Left hindlimb (tissue), 1 donor: ENCODE measurements around the gene SPATS2.
A peak's percentile ranks its signal among the peaks of the same experiment; 100 is the strongest.

Experiments
- DNase-seq: peaks from one replicate; pipeline ENCODE4 v3.0.0-alpha.2; 2018

SPATS2 gene

DNA sequence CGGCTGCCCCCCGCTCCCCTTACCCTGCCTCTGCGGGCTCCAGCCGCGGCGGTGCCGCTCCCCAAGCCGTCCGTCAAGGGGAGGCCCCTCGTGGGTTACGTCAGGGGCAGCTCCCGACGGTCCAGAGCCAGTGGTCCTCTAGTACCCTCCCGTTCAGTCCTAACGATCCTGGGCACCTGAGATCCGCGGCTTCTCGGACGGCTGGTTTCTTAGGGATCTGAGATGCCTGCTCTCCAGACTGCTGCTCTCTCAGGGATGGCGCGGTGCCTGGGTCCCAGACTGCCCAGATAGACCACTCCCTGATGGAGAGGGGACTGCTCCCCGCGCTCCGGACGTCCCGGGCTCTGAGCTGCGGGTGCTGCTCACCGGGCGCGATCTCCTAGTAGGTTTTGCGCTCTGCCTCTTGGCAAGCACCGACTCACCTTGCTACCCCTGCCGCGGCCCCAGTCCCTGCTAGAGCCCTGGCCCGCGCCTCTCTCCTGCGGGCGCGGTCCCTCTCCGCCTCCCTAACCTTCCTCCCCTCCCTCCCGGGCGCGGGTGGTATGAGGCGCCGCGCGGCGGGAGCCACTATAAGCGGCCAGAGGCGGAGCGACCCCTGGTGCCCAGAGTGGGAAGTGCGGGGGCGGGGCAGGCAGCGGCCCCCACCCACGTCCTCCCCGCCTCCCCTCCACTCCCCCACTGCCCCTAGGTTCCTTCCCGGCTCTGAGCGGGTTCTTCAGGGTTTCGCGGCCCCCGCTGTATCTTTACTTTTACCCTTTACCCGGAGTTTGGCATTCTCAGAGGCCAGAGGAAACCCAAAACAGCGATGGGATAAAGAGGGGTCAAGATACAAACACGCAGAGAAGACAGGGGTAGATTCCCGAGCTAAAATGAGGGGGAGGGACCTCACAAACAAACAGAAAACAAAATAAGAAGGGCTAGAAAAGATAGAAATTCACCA, 30.3 kb upstream of the SPATS2 start, which contains the start of gene C1QL4:
C1QL4 (minus strand) TSS at position 544 of the 940 bp plus-strand sequence. CDS start 711 bp downstream, outside the sequence.
- DNase-seq: peak; percentile 89

DNA sequence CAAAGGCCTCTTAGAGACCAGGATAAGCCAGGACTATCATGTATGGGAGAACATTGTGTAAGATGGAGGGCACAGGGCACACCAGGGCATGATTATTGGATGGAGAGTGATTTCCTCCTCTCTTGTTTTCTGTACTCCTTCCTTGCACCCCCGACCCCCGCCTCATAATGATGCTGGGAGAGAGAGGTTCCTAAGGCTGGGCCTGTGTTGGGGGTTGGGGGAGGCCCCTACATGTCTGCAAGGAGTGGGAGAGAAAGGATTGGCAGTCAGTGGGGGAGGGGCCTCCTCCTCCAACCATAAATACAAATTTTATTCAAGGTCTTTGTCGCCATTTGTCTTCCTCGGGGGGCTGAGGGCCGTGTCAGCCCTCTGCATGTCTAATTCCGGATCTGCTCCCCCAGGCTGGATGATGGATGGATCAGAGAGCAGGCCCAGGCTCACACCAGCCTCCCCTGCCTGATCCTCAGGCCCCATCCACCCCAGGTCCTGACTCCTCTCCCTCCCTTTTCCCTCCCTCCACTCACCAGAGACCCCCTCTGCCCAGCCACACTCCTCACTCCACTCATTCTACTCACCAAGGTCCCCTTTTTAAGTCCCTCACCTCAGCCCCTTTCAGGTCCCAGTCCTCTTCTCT, 28.3 kb upstream of the SPATS2 start:
- DNase-seq: no peak

DNA sequence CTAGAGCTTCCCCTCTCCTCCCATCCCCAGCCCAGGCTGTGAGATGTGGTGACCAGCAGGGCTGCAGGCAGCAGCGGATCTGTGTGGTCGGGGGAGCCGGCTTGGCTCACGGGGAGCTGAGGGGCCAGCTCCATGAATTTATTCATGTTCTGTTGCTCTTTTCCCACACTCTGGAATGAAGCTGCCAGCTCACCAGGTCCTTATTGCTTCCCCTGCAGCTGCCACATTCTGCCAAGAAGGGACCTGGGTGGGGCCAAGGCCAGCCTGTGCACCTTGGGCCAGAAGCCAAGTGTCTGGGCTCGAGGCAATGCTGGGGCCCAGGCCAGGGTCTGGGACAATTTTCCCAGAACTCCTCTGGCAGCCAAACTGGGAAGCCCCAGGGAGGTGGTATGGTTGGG, 27.8 kb upstream of the SPATS2 start:
- no peak for DNase-seq

DNA sequence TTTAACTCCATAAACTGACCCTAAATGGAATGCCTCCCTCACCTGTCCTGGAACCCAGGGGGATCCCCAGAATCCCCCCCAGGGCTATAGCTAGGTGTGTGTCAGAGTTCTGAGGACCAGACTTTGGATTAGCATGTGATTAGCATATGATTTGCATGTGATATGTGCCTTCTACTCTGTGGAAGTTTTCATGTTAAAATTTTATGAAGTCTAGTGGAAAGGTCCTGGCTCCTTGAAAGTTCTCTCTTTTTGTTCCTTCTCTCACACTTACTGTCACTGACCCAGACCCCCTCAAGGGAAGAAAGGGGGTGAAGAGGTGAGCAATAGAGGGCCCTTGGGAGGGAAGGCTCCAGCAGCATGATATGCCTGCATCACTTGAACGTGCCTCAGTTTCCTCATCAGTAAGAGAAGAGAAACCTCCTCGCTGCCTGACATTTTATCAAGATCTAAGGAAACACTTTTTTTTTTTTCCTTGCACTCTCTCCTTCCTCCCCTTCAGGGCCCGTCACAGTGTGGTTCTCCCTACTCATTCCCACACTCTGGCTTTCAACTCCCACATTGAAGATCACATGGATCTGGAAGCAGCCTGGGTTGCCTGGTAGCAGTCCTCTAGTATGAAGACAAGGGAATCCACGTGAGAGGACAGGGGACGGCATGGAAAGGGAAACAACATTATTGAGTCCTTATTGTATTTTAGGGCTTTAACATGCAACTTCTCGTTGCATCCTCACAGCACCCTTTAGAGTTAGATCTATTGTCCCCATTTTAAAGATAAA, 27.0 kb upstream of the SPATS2 start:
- no peak for DNase-seq

DNA sequence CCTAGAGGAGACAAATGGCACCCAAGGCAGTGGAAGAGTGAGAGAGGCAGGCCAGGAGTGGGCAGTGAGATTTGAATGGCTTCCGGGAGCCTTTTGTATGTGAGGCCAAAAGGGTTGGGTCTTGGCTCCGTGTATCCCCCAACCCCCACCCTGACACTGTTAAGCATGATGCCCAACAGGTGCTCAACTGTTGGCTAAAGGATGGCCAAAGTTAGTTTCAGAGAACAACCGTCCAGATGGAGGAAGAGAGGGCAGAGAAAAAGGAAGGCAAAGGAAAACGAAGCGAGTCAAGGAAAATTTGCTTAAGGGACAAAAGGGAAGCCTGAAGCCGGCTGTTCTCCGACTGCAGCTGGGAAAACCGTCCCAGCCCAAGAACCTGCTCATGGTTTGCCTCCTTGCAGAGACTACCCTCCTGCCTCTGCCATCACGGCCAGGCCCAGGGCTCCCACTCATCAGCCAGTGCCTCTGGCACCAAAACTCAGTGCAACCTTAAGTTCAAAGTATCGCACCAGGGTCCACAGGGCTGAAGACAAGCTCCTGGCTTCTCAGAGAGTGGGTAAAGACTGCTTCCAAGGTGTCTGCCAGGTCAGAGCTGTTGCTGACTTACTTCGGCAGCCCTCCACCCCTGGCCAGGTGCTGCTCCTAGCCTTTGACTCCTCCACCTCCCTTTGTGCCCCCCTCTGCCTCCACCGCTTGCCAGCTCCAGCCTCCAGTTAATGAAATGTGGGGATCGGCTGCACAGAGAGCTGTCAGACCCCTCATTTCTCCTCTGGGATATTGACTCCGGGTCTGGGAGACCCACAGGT, 26.1 kb upstream of the SPATS2 start:
- DNase-seq: no peak

DNA sequence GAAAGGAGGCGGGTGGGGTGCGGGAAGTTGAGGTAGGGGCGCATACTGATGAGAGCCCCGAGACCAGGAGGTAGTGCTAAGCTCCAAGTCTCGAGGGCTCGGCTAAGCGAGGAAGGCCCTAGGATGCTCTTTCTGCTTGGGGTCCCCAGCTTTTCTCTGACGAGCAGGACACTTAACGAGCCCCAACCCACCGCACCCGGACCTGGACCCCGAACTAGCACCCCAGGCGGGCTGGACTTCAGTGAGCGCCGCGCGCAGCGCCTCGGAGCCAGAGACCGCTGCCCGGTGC, 25.5 kb upstream of the SPATS2 start:
- DNase-seq: no peak

DNA sequence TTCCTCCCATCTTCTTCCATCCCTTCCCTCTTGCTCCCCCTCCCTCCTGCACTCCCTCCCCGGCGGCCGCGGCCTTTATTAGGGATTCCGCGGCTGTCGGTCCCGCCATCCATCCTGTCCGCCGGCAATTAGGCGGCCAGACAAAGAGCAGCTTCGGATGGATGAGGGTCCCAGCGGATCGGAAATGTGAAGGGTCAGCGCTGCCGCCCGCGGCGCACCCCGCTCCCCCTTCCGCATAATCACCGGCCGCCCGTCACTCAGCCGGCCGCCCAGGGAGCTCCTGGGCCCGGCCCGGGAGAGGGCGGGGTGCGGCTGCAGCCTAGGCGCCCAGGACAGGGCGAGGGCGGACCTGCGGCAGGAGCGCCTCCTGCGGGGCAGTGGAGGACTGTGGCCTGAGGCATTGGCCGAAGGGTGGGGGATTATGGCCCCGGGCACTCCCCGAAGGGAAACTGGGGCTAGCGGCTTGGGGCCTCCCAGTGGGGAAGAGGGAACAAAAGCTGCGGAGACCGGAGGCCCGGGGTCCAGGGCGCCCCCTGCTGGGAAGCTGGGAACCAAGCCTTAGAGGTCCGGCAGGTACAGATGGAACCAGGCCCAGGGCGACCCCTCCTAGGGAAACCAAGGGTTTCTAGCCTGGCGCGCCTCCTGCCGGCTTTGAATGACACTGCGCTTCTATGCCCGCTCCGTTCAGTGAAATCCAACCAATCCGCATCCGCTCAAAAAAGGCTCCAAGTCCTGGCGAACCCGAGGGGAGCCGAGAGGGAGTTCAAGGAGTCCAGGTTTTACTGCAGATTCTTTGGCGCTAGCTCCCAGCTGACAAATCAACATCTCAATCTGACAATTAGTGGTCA, 25.0 kb upstream of the SPATS2 start:
- DNase-seq: peak; percentile 79

DNA sequence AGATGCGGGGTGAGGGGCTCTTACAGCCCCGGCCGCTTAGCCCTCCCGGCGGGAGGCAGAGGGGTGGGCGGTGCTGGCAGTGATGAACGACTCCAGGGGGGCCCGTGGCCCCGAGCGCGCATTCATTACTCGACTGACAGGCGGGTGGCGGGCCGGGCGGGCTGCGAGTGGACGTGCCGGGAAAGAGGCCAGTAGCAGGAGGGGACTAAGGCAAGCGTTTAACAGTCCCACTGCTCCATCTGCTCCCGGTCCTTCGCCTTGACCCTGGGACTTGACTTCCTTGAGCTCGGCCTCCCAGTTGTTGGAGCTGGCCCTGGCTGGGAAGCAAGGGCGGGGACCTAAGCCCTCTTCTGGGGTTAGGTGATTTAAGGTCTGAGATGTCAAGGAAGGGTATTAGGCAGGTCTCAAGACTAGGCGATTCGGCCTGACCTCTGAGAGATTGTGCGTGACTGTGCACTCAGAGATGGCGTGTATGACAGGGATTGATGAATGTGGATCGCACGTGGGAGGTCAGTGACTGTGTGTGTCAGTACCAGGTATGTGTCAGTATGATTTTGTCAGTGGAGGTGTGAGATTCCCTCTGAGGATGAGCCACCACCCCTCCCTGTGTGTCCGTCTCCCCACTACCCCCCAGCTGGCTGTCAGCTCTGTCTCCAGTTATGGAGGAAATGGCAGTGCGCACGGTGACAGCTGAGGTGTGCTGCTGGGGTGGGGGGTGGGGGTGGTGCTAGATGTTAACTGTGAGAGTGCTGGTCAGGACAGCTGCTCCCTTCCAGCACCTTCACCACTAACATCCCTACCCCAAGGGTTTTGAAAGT, 24.1 kb upstream of the SPATS2 start:
- no peak for DNase-seq

DNA sequence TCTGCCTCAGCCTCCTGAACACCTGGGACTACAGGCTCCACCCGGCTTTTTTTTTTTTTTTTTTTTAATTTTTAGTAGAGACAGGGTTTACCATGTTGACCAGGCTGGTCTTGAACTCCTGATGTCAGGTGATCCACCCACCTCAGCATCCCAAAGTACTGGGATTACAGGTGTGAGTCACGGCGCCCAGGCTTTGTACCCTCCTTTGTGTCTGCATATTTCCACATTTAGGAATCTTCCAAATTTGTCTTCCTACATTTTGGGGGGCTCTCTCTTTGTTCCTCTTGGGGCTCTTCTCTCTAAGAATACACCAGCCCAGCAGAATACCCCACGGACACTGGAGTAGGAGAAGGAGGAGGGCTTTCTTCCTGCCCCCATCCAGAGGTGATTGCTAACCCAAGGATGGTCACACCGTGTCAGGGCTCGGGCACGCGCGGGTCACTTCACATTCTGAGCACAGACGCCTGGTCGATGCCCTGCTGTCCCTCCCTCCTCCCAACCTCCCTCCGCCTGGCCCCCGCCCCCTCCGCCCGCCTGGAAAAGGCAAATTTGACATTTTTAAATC, 22.7 kb upstream of the SPATS2 start:
- no peak for DNase-seq

DNA sequence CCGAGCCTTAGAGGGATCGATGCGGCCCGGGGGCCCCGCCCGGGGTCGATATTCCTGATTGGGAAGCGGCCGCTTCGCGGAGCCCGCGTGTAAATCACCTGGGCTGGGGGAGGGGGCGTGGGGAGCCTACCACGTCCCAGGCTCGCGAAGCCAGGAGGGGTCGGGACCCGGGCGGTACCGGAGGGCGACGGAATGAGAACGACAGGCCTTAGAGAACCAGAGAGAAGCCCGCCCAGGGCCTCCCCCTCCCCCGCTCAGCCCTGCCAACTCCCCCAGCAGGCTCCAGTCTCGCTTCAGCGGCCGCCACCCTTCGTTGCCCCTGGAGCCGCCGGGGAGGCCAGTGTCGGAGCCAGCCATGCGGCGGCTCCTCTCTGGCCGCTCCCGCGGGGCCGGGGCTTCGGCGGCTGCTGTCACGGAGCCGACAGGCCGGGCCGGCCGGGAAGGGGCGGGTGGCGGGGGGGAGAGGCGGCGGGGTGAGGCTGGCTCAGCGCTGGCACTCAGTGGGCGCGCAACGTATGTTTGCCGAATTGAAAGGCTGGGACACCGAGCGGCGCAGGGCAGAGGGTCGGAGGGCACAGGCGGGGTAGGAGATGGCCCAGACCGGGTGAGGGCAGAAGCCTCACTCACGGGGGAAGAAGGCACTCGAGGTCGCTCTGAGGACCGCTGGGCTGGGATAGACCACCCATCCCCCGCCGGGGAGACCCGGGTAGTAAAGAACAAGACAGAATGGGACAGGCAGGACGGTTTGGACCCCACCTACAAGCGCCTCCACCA, 22.0 kb upstream of the SPATS2 start:
- DNase-seq: no peak

DNA sequence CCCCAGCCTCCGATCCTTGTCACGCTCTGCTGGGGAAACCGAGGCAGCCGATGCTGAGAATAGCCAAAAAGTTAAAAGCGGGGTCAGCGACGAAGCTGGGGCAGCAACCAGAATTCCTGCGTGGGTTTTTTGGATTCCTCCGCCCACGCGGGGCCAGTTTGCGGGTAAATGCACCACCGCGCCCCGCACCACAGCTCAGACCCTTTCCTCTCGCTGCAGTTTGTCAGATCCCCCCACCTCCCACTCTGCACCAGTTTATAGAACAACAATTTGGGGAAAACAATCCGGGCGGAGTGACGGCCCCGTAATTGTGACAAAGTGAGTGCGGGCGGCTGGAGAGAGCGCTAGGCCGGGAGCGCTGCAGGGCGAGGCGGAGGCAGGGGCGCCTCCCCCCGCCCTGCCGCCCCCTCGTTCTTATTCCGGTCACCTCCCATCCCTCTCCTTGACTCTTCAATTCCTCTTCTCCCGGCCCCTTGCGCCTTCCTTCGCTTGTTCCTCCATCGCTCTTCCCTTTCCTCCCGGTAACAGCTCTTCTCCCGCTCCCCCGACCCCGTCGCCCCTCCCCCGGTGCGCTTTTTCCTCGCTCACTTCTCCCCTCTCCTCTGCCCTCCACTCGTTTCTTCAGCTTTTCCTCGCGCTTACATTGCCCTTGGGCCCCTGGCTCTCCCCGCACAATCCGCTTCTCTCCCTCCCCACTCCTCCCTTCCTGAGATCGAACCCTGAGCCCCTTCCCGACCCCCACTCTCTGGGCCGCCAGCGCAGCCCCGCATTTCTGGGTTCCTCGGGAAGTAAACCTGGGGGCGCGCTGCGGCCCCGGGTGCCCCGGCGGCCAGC, 21.2 kb upstream of the SPATS2 start:
- DNase-seq: no peak

DNA sequence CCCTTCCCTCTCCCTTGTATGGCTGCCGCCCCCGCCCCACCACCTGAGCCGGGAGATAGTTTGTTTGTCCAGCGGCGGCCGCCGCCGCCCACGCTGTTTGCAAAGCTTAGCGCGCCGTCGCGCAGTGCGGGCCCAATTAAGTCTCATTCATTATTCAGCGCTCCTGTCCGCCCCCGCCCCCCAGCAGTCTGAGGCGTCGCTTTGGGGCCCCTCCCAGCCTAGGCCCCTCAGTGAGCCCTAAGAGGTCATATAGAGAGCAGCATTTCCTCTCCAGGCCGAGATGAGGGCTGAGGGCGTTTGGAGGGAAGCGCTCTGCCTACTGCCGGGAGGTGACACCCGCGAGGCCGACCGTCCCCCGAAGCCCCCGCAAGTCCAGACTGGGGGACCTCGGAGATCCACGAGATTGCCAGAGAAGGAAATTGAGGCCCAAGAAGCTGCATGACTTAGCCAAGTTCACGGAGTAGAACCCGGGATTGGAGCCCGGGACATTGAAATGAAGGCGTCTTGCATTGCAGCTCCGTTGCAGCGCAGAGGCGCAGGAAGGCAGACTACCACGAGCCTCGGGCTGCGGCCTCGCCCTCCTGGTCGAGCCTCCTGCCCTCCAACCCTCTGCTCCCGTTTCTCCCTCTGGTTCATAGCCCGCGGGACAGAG, 20.5 kb upstream of the SPATS2 start, which contains the start of gene DNAJC22:
DNAJC22 (plus strand) TSS at position 230 of the 652 bp plus-strand sequence. CDS start 1,985 bp downstream, outside the sequence.
- no peak for DNase-seq

DNA sequence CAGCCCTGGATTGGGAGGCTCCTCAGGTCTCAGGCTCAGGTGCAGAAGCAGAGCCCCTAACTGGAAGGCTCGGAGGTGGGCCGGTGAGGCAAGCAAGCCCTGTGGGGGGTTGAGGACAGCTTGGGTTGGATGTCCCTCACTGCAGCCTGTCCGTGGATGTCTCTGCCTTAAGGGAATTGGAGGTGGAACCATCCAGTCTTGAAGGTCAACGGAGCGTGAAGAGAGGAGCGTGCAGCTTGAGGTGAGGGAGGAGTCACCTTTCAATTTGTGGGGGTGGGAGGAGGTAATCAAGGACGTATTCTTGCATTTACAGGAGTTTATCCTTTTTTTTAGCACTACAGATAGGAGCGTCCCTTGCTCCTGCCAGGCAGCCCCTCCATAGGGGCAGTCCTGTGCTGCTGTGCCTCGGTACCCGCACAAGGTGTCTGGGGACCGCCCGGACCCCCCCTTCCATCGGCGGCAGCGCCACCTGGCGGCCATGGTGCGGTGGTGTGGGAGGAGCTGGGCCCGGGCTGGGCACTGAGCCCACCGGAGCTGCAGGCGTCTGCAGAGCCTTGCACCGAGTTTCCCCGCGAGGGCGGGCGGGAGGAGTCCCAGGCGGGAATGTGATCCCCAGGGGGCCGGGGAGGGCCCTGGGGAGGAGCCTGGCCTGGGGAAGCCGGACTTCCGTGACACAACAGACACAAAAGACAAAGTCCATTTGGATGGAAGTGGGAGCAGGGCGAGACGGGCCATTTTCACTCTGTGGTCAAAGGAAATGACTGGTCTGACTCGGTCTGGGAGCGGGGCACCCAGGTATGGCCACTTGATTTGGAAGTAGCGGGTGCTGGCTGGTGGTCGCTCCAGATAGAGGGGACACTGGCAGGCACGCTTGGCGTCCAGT, 19.7 kb upstream of the SPATS2 start:
- DNase-seq: peak; percentile 83

DNA sequence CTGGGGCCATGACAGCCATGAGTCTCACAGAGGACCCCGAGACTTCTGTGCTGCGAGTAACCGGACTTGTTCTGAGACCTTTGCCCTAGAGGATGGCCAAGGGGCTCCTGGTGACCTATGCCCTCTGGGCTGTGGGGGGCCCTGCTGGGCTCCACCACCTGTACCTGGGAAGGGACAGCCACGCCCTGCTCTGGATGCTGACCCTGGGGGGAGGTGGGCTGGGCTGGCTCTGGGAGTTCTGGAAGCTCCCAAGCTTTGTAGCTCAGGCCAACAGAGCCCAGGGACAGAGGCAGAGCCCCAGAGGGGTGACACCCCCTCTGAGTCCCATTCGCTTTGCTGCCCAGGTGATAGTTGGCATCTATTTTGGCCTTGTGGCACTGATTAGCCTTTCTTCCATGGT, 18.5 kb upstream of the SPATS2 start:
- no peak for DNase-seq

DNA sequence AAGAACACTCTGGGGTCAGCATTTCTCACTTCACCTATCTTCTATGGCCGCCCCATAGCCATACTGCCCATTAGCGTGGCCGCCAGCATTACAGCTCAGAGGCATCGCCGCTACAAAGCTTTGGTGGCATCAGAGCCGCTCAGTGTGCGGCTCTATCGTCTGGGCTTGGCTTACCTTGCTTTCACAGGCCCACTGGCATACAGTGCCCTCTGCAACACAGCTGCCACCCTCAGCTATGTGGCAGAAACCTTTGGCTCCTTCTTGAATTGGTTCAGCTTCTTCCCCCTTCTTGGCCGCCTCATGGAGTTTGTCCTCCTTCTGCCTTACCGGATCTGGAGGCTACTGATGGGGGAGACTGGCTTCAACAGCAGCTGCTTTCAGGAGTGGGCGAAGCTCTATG, 18.0 kb upstream of the SPATS2 start:
- no peak for DNase-seq

DNA sequence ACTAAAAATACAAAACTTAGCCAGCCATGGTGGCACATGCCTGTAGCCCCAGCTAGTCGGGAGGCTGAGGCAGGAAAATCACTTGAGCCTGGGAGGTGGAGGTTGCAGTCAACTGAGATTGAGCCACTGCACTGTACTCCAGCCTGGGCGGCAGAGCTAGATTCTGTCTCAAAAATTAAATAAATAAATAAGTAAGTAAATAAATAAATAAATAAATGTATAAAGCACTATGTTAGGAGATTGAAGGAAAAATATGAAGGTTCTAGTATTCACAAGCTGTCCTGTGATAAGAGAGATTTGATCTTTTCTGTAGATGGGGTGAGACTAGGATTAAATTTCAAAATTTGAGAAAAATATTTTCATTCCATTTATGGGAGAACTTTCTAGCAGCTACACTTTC, 14.9 kb upstream of the SPATS2 start:
- DNase-seq: no peak

DNA sequence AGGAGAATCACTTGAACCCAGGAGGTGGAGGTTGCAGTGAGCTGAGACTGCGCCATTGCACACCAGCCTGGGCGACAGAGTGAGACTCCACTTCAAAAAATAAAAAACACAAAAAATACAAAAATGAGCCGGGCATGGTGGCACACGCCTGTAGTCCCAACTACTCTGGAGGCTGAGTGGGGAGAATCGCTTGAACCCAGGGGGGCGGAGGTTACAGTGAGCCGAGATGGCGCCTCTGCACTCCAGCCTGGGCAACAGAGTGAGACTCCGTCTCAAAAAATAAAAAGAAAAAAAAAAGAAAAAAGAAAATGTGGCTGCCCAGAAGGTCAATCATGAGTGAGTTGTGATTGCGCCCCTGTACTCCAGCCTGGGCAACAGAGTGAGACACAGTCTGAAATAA, 11.3 kb upstream of the SPATS2 start:
- no peak for DNase-seq
